Subcutaneous abdominal adipose tissue (tissue), 5 donors: ENCODE measurements around the gene VSIG8.

Experiments
- H3K27ac ChIP-seq: one replicate; pipeline ENCODE4 v1.7.0; 2013; ENCODE audit warnings: low read depth, mild to moderate bottlenecking, inconsistent platforms, low read length, moderate library complexity
- H3K27me3 ChIP-seq, 5 donors: one replicate each; pipeline ENCODE4 v1.7.0; 2013; ENCODE audit warnings: low read length in 5 of 5, inconsistent platforms in 1 of 5; ENCODE audit not compliant: control insufficient read depth in 5 of 5, insufficient read depth in 4 of 5
- H3K36me3 ChIP-seq, 5 donors: one replicate each; pipeline ENCODE4 v1.7.0; 2013; ENCODE audit warnings: low read length in 5 of 5; ENCODE audit not compliant: control insufficient read depth in 5 of 5, insufficient read depth in 5 of 5
- H3K4me1 ChIP-seq, 5 donors: one replicate each; pipeline ENCODE4 v1.7.0; 2013; ENCODE audit warnings: low read length in 5 of 5, mild to moderate bottlenecking in 3 of 5, moderate library complexity in 1 of 5; ENCODE audit not compliant: control insufficient read depth in 5 of 5, insufficient read depth in 5 of 5
- H3K4me3 ChIP-seq, 5 donors: one replicate each; pipeline ENCODE4 v1.7.0; 2013; ENCODE audit warnings: low read length in 5 of 5, low read depth in 1 of 5
- H3K9ac ChIP-seq, 5 donors: one replicate each; pipeline ENCODE4 v1.7.0; 2013; ENCODE audit warnings: low read length in 5 of 5, mild to moderate bottlenecking in 4 of 5, moderate library complexity in 3 of 5
- H3K9me3 ChIP-seq, 5 donors: one replicate each; pipeline ENCODE4 v1.7.0; 2013; ENCODE audit warnings: low read length in 5 of 5; ENCODE audit not compliant: control insufficient read depth in 5 of 5
- donor health status: healthy.
- donor health status: healthy.
- donor health status: healthy.
- donor health status: healthy.
- donor health status: healthy.

Gene VSIG8

DNA sequence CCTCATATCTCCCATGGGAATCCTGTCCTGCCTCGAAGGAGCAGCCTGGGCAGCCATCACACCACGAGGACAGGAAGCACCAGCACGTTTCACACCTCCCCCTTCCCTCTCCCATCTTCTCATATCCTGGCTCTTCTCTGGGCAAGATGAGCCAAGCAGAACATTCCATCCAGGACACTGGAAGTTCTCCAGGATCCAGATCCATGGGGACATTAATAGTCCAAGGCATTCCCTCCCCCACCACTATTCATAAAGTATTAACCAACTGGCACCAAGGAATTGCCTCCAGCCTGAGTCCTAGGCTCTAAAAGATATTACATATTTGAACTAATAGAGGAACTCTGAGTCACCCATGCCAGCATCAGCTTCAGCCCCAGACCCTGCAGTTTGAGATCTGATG is 27.1 kb downstream of the VSIG8 start:
- Histone ChIP-seq H3K4me1 (peaks cover 0 to 2% (median 1%) of the 10 kb centered on the region in 5 donors), H3K9me3 (no peaks in the 10 kb centered on the region), H3K4me3 (no peak overlapping the region), H3K36me3 (peaks cover 0 to 27% (median 4%) of the 10 kb centered on the region in 5 donors), H3K9ac (no peak overlapping the region), H3K27ac (no peak overlapping the region), H3K27me3 (no peaks in the 10 kb centered on the region)

DNA sequence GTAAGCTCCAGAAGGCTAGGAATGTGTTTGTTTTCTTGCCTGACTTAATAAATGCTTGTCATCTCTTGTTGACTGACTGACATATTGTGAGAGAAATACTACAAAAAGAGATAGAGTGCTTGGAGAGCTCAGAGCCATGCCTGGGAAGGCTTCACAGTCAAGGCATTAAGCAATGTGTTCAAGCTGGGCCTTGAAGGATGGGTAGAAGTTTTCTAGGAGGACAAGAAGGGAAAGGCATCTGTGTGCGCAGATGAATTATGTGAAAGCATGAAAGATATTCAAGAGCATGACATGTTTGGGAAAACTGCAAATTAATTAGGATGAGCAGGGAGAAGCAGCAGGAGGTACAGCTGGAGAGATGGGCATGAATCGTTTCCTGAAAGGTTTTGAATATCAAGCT is 30.1 kb downstream of the VSIG8 start:
- Histone ChIP-seq H3K4me1 (peaks cover 0 to 23% (median 13%) of the 10 kb centered on the region in 5 donors), H3K9me3 (no peaks in the 10 kb centered on the region), H3K27me3 (no peaks in the 10 kb centered on the region), H3K27ac (no peak overlapping the region), H3K36me3 (peaks cover 0 to 18% (median 1%) of the 10 kb centered on the region in 5 donors), H3K4me3 (no peak overlapping the region), H3K9ac (no peak overlapping the region)

DNA sequence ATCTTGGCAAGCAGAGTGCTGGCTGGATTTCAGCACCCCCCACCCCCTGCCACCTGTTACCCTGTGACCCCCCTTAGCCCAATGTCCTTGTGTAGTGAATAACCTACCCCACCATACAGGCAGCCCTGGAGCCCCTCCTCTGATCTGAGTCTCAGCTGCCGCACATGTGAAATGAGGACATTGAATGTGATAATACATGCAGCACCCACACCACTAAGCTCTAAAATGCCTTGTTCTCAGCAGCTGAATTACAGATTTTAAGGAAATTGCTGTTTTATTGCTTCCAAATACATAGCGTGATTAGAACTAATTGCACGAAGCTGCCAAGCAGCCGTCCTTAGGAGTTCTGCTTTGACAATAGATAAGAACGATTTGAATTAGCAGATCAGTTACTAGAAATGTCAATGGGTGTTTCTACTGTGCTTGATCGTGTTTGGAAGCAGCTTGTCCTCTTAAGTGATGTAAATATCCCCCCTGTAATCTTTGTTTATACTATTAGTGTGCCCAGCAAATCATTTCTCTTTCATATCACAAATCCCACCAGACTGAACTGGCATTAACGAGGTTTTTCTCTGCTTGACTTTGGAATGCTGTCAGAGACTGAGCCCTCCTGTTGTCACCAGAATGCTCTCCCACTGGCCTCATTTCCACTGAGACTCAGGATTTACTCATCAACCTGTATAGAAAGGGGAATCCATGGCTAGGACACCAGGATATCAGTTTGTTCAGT is 30.9 kb downstream of the VSIG8 start:
- H3K9me3 ChIP-seq: no peaks in the 10 kb centered on the region
- H3K4me1 ChIP-seq: peaks cover 0 to 30% (median 17%) of the 10 kb centered on the region in 5 donors
- no peaks in the 10 kb centered on the region for H3K27me3 ChIP-seq
- H3K9ac ChIP-seq: no peak overlapping the region
- no peak overlapping the region for H3K4me3 ChIP-seq
- no peak overlapping the region for H3K27ac ChIP-seq
- peaks cover 0 to 14% (median 0%) of the 10 kb centered on the region in 5 donors for H3K36me3 ChIP-seq

DNA sequence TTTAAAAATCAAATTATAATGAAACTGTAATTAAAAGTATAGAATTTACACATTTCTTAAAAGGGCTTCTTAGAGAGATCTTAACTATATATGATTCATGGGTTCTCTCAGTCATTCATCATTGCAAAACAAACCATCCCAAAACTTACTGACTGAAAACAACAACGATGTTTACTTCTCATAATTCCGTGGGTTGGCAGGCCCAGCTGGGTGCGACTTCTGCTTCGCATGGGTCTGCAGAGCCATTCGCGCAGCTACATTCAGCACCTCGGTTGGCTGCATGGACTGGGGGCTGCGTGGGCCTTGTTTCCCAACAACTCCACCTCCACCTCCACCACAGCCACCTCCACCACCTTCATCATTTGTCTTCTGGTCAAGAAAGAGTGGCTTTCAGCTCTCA is 31.7 kb downstream of the VSIG8 start:
- Histone ChIP-seq H3K4me3 (no peak overlapping the region), H3K27me3 (no peaks in the 10 kb centered on the region), H3K9ac (no peak overlapping the region), H3K9me3 (no peaks in the 10 kb centered on the region), H3K36me3 (peaks cover 0 to 14% (median 0%) of the 10 kb centered on the region in 5 donors), H3K27ac (no peak overlapping the region), H3K4me1 (peaks cover 0 to 37% (median 17%) of the 10 kb centered on the region in 5 donors)

DNA sequence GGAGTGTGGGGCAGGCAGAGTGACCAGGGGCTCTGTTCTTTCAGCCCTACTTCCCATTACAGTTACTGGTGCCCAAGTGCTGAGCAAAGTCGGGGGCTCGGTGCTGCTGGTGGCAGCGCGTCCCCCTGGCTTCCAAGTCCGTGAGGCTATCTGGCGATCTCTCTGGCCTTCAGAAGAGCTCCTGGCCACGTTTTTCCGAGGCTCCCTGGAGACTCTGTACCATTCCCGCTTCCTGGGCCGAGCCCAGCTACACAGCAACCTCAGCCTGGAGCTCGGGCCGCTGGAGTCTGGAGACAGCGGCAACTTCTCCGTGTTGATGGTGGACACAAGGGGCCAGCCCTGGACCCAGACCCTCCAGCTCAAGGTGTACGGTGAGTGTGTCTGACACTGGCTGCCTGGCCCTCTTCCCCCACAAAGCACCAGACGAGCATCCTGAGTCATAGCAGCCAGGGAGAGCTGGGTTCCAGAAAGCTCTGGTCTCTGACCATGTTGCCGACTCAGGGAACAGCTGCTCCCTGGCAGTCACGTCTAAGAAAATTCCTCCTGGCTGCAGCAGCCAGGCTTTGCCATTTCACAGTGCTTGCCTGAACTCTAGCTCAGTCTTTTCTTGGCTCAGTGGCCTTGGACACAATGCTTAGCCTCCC is 32.5 kb downstream of the VSIG8 start:
- Histone ChIP-seq H3K27ac (no peak overlapping the region), H3K9ac (peak overlapping the region in 1 of 5 donors; percentile 5)

DNA sequence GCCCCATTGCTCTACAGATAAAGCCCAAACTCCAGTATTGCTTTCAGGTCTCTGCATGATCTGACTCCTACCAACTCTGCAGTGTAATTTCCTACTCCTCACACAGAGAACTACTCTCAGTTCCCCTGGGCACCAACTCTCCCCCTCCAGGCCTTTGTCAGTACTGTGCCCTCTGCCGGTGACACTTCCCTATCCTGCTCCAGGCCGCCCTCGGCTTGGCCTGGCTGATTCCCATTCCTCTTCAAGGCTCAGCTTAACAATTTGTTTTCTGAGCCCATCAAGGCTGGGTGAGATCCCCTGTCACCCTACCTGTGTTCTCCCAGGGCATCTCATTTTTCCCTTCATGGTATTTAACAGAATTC is 33.2 kb downstream of the VSIG8 start:
- H3K9ac ChIP-seq: peak overlapping the region in 1 of 5 donors; percentile 30
- no peak overlapping the region for H3K27ac ChIP-seq
- peaks cover 0 to 48% (median 17%) of the 10 kb centered on the region in 5 donors for H3K4me1 ChIP-seq

More for the DNA sequence above, 32.5 kb downstream of the VSIG8 start:
- no peaks in the 10 kb centered on the region for H3K27me3 ChIP-seq
- H3K4me1 ChIP-seq: peaks cover 0 to 44% (median 17%) of the 10 kb centered on the region in 5 donors
- H3K9me3 ChIP-seq: no peaks in the 10 kb centered on the region
- H3K4me3 ChIP-seq: no peak overlapping the region
- peaks cover 0 to 8% (median 0%) of the 10 kb centered on the region in 5 donors for H3K36me3 ChIP-seq

DNA sequence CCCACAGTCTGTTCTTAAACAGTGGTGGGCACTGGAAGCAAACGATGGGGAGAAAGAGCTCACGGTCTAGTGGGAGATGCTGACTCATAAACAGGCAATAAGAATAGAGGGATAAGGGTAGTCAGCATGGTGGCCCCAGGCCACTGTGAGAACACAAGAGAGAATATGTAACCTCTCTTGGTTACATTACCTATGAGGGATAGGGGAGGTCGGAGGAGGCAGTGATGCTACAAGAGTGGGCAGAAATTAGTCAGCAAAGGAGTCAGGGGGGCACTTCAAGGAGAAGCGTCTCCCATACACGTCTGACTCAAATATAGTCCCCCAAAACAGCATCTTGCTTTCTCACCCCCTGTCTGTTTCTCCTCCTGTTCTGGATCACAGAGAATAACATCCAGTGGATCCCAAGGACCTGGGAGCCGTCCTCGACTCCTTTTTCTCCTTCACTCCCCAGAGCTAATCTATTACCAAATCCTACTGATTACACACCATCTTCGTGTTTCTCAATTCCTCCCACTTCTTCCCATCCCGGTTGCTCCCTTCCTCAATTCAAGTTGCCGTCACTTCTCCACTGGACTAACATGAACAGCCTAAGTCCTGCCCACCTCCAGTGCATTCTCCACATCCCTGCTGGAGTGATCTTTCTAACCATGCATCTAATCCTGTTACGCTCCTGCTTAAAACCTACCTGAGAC is 33.7 kb downstream of the VSIG8 start:
- Histone ChIP-seq H3K4me1 (peaks cover 0 to 48% (median 17%) of the 10 kb centered on the region in 5 donors), H3K27me3 (no peaks in the 10 kb centered on the region), H3K27ac (no peak overlapping the region), H3K36me3 (peaks cover 0 to 5% (median 0%) of the 10 kb centered on the region in 5 donors), H3K9me3 (no peaks in the 10 kb centered on the region), H3K9ac (peak overlapping the region in 1 of 5 donors; percentile 30), H3K4me3 (no peak overlapping the region)

More for the DNA sequence above, 33.2 kb downstream of the VSIG8 start:
- no peak overlapping the region for H3K4me3 ChIP-seq
- peaks cover 0 to 5% (median 0%) of the 10 kb centered on the region in 5 donors for H3K36me3 ChIP-seq
- no peaks in the 10 kb centered on the region for H3K9me3 ChIP-seq
- H3K27me3 ChIP-seq: no peaks in the 10 kb centered on the region

DNA sequence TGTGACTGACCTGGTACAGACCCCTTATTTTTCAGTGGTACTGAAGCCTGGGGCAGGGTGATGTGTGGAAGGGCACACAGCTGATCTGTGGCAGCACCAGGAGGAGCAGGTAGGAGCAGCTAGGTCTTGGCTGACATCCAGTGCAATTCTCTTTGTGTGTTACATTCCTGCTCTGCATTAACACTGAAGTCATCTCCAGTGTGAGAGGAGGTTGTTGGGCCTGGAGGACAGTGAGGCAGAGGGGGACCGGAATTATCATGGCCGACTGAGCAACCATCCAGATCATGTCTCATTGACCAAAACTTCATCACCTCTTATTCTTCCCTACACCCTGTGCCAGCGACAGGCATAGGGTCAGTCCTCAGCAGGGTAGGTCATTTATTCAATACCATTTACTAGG is 34.3 kb downstream of the VSIG8 start:
- Histone ChIP-seq H3K4me3 (no peak overlapping the region), H3K27me3 (peaks cover 0 to 2% (median 0%) of the 10 kb centered on the region in 5 donors), H3K4me1 (peaks cover 0 to 48% (median 17%) of the 10 kb centered on the region in 5 donors), H3K36me3 (peaks cover 0 to 2% (median 0%) of the 10 kb centered on the region in 5 donors), H3K9ac (no peak overlapping the region), H3K27ac (no peak overlapping the region), H3K9me3 (no peaks in the 10 kb centered on the region)

DNA sequence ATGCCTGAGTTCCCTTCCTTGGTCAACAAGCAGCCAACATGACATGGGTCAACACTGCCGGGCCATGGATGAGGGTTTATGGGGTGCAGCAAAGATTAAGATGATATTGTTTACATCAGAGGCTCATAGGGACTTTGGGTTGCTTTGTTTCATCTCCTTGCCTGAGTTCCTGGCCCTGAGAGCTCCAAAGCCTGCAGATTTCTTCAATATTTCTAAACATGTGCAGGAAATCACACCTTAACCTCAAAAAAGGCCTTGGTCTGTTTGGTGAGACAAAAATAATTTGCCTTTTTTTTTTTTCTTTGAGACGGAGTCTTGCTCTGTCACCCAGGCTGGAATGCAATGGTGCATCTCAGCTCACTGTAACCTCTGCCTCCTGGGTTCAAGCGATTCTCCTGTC is 34.9 kb downstream of the VSIG8 start:
- Histone ChIP-seq H3K27me3 (peaks cover 0 to 8% (median 4%) of the 10 kb centered on the region in 5 donors), H3K9me3 (no peaks in the 10 kb centered on the region), H3K9ac (no peak overlapping the region), H3K27ac (no peak overlapping the region), H3K4me1 (peaks cover 0 to 48% (median 17%) of the 10 kb centered on the region in 5 donors), H3K36me3 (no peaks in the 10 kb centered on the region), H3K4me3 (peak overlapping the region in 1 of 5 donors; percentile 36)

DNA sequence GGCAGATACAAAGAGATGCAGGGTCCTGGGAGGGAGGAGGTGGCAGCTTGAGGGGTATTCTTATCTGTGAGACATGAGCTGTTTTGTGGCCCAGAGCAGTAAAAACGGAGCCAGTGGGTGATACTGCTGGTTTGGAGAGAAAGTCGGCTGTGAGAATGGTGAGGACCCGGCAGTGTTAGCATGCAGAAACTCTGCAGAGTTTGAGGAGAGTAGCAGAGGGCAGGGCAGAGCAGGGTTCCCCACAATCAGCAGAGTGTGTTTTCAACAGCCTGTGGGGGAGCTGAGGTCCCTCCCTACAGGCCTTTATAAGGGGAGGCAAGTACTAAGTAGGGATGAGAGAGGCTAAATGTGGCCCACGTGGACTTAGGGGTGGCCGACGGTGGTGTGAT is 35.4 kb downstream of the VSIG8 start:
- Histone ChIP-seq H3K9me3 (no peaks in the 10 kb centered on the region), H3K36me3 (no peaks in the 10 kb centered on the region), H3K27me3 (peaks cover 0 to 13% (median 7%) of the 10 kb centered on the region in 5 donors), H3K4me3 (peak overlapping the region in 3 of 5 donors; percentile 6 to 36 (median 6)), H3K9ac (no peak overlapping the region), H3K4me1 (peaks cover 0 to 48% (median 17%) of the 10 kb centered on the region in 5 donors), H3K27ac (no peak overlapping the region)
